HG02852 (cell line): ENCODE data around the gene STK32C.

Experiments used
- ATAC-seq: cut with Tn5 transposase; IDR thresholded peaks from one replicate; pipeline ENCODE4 v1.9.1; 2021; ENCODE audit warnings: mild to moderate bottlenecking, moderate library complexity; ENCODE audit not compliant: unreplicated experiment

The STK32C gene

DNA sequence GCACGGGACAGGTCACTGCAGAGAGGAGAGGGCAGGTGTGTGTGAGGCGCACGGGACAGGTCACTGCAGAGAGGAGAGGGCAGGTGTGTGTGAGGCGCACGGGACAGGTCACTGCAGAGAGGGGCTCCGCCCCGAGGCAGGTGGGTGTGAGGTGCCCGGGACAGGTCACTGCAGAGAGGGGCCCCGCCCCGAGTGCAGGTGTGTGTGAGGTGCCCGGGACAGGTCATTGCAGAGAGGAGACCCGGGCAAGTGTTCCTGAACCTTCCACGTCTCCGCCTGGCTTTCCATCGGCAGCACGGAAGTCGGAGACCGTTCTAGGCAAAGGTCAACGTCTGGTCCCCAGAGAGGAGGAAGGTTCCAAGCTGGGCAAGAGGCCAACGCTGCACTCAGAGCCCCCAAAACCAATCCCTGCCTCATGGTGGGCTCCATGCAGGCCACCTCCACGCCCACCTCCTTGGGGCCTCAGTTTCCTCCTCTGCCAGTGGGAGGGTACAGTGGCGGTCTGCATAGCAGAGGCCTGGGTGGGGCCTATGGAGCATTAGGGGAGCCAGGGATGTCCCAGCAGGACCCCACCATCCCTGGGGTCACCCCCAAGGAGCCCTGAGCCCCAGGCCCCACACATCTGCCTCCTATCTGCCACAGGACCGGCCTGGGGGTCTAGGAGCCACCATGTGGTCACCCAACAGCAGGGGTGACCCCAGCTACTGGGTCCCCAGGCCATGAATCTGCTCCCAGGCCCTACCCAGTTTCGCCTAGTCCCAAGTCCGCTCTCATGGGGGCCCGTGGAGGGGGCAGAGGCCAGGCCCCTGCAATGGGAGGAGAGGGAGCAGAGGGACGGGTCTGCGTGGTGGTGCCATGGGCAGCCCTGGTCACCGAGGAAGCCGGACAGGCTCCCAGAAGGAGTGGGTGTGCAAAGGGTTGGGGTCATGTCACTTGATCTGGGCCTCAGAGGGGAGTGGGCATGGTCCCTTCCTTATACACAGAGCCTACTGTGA is 57.0 kb downstream of the STK32C start:
- ATAC-seq = no peak

DNA sequence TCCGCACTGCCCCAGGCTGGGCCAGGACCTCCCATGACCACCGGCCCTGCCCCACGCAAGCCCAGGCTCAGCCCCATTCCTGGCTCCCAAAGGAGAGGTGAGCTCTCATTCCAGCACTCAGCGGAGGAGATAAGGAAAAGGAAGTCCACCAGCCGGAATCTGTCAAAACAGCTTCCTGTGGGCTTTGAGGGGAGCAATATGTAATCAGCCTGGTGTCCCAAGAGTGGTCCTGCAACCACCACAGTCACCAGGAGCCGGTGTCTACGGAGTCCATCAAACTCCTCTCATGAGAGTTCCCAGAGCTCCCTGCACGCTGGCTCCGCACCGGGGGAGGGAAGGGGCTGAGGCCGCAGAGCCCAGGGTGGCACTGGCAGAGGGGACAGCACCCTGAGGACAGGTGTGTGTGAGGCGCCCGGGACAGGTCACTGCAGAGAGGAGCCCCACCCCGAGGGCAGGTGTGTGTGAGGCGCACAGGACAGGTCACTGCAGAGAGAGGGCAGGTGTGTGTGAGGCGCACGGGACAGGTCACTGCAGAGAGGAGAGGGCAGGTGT is 57.9 kb downstream of the STK32C start:
- no peak for ATAC-seq

DNA sequence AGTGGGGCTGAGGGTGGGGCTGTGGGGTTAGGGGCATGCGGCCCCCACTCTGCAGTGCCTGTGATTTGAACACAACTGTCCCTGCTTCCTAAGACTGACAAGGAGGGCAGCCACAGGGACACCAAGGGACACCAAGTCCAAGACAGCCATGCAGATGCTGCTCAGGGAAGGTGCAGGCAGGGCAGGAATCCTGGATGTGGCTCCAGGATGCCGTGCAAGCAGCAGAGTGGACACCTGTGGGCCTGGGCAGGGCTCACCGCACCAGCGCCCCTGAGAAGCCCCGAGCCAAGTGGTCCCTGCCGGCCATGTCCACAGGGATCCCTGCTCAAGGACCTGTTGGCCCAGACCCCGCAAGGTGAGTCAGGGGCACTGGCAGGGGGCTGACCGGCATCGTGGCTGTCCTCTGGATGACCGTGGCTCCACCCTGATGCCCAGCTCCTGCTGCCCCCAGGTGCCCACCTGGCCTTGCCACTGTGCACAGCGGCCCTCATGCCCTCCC is 58.5 kb downstream of the STK32C start:
- no peak for ATAC-seq

DNA sequence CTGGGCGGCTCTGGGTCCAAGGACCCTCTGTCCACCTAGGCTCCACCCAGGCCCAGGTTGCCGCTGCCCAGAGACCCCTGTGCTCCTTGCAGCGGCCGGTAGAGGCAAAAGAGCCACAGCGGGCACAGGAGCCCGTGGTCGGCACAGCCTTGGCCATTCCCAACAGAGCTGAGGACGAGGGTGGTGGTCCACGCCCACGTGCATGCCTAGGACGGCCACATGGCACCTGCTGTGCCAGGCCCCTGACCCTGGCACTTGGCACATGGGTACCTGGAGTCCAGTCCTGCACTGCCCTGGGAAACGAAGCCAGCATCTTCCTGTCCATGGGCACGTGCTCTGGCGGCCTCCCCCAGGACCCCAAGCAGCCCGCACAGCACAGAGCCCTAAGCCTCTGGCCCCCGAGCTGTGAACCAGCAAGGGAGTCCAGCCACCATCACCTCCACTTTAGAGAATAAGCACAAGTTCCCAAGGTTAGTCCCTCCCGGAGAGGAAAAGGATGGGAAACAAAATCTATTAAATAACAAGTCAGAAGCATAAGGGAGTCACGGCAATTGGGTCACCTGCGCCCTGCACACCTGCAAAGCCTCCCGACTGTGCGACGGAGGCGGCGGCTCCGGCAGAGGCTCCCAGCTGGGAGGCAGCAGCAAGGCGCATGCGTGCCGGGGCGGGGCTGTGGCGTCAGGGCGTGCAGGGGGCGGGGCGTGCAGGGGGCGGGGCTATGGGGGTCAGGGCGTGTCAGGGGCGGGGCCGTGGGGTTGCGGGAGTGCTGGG is 59.1 kb downstream of the STK32C start:
- ATAC-seq = no peak

DNA sequence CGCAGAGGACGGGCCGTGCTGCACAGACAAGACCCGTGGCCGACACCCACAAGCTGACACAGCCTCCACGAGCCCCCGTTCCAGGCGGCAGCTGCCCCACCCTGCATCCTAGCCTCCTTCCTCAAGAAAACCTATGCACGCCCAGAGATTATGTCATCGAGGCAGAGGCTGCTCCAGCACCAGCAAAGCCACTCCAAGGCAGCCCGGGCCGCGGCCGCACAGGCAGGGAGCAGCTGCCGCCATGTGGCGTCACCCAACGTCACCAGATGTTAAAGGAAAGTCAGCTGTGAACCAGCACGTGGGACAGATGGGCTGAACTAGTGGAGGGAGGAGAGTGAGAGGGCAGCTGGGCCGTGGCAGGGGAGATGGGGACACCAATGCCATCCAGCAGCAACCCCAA is 59.8 kb downstream of the STK32C start:
- no peak for ATAC-seq

DNA sequence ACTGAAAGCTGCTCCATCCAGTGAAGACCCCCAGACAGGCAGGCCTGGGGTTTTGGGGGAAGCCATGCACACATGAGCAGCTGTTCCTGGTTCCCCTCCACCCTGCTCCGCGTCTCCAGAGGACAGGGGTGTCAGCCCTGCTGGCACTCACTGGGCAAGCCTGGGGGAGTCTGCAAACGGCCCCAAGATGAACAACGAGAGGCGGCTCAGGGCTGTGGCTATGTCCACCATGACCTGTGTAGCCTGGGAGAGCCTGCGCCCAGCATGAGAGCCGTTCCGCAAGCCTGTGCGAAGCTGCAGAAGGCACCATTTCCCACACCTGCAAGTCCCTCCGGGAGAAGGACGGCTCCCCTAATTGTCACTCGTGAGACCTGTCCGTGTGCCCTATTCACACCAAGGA is 61.5 kb downstream of the STK32C start:
- no peak for ATAC-seq

- no peak for ATAC-seq
These were observed 62.7 kb downstream of the STK32C start for GRCh38 chr10:132245056-132245455.

GRCh38 chr10:132243626-132244025 is 64.1 kb downstream of the STK32C start:
- no peak for ATAC-seq

- no peak for ATAC-seq
These were observed 64.6 kb downstream of the STK32C start for GRCh38 chr10:132243141-132243540.

DNA sequence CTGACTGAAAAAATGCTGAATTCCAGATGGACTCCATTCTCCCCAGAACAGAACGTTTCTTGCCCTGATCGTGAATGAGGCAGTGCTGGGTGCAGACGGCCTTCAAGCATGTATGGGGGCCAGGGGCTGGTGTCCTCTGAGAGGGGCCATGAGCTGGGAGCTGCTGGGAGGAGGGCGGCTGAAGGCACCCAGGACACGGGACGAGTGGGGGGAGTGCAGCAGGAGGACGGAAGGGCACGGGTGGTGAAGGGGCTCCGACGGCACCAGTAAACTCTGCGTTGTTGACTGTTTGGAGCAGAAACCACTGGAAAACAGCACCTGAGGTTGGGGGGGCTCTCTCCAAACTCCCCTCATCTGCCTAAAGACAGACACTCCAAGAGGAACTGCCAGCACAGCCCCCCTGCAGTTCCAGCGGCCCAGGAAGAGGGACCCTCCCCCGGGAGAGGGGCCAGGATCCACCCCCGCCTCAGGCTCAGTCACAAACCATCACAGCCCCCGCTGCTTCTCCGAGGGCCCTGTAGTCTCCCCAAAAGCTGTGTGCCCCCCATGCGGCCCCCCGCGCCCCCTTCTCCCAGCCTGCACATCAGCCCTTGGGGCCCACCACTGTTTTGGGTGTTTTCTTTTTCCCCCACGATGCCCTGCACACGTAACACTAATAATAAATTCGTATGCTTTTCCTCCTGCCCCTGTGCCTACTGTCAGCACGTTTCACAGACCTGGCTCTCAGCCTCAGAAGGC is 65.5 kb downstream of the STK32C start:
- no peak for ATAC-seq

- ATAC-seq = no peak
These were observed 66.3 kb downstream of the STK32C start for GRCh38 chr10:132241496-132241895.

DNA sequence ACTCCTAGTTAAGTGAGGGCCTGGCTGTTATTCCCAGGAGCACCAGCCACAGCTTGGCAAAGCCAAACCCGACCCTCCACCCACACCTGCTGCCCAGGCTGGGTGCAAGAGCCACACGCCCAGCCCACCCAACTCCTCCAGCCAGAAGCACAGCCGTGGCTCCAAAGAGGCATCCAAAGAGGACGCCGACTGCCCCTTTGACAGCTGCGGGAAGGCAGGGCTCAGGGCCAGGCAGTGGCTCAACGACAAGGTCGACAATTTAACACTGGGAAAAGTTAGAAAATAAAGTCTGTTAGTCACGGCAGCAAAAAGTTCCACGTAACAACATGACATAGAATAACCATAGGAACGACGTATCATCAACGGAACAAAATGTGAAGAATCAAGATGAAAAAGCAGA is 66.7 kb downstream of the STK32C start:
- ATAC-seq = no peak

GRCh38 chr10:132240581-132240980 is 67.2 kb downstream of the STK32C start:
- ATAC-seq = no peak

DNA sequence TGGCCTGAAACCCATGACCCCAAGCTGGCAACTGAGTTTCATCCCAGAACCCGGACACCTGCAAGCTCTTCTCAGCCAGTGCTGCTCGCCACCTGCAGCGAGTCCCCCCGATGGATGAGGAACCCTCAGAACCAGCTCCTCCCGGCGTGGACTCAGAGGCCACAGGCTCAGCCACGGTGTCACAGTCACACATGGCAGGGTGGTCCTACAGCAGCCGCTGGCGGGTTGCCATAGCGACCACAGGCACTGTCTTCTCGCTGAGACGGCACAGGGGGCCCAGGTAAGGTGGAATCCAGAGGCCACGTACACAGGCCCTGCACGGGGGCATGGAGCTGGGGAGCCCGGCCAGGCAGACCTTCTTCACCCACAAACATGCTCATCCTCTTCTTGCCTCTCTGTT is 67.6 kb downstream of the STK32C start:
- ATAC-seq = no peak

DNA sequence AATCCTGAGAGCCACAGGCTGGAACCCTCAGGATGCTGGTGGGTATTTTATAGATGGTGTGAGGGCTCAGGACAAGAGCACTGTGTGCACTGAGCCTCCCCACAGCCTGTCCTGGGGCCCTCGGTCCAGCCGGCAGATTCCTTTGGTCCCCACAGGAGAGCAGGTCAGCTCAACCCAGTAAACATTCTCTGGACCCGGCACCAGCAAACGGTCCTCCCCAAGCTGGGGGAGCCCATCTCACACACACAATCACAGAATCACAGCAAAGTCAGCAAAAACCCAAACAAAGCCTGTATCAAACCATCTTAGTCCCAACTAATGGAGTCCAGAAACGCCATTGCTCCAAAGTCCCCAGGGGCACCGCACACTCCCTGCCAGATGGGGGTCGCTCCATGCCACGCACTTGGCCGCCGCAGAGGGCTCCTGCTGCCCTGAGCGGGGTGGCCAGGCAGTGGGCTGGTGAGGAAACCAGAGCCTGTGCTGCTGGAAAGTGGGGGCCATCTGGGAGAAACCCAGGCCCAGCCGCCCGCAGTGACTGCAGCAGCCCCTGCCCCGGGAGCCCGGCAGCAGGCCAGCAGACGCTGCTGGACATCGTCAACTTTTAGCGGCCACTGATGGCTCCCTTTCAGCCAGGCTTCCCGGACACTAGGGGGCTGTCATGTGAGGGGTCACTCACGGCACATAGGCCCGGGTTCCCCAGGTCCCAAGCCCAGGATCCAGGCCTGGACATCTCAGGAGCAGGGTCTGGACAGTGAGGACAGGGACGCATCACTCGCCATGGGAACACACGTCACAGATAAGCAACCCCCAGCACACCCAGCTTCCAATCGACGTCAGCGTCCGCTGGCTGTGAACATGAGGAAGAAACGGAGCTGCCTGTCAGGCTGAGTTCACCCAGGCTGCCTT is 68.4 kb downstream of the STK32C start:
- ATAC-seq = no peak

DNA sequence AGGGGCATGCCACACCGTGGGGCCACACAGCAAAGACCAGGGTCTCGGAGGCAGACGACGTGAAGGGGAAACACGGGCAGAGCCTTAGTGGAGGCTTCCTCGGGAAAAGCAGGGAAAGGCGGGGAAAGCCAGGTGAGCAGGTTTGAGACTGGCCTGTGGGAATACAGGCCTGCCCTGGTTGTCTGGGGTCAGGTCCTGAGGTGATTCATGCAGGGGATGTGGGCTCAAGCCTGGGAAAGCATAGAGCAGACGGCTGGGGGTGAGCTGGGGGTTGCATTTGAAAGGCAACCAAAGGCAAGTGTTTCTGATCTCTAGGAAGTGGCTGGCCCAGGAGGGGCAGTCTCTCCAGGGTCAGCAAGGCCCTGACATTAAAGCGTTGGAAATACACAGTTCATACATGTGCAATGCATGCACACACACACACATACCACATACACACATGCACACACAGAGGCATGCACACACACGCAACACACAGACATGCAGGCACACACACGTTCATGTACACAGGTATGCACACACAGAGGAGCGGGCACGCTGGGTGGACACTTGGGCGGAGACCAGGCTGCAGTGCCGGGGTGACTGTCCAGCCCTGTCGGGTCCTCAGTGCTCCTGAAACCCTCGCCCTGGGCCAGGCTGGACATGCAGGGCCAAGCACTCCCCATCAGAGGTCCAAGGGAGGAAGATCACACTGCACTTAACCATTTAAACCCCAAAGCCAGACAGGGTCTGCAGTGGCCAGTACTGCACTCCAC is 69.2 kb downstream of the STK32C start:
- ATAC-seq = no peak

DNA sequence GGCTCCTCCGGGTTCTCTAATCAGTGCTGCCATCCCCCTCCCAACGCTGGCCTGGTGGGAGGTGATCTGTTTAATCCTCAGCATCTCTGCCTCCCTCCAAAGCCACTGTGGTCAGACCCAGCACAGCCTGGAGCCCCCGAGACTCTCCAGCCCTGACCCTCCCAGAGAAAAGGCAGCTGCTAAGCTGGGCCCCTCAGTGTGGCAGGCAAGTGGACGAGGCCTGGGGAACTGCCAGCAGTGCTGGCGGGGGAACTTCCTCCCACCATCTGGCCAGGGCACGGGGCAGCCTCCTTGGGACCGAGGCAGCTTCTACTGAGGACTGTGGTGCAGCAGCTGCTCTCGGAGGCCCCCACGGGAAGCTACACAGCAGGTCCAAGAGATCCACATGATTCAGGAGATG is 69.9 kb downstream of the STK32C start:
- no peak for ATAC-seq

DNA sequence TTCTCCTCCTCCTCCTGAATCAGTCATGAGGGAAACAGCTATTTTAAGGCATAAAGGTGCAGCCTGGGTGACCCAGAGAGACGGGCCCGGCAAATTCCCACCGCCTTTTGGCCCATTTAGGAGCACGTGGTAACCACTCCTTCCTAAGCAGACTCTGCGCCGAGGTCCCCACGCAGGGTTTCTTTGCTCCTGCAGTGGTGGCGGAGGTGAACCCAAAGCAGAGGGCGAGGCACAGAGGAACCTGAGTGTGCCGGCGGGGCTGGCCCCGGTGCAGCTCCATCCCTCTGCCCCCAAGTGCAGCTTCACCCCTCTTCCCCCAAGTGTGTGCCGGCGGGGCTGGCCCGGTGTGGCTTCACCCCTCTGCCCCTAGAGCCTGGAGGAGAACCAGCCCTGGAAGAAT is 70.4 kb downstream of the STK32C start:
- ATAC-seq = no peak

GRCh38 chr10:132236881-132237280 is 70.9 kb downstream of the STK32C start:
- no peak for ATAC-seq
